HEK293 (cell line): ENCODE results near the gene CREBL2.
A peak's percentile ranks its signal among the peaks of the same experiment; 100 is the strongest.

Source experiments
- CTCF ChIA-PET: fragments of 350-600 bp; formaldehyde crosslinking; extraction: SDS; loops from one replicate; lab custom pipeline; 2021; ENCODE audit warnings: antibody characterized with exemption; lab: Yijun Ruan, JAX
- POLR2A ChIA-PET: fragments of 300-600 bp; formaldehyde crosslinking; extraction: SDS; loops from one replicate; lab custom pipeline; 2020; ENCODE audit warnings: antibody characterized with exemption, inconsistent platforms; lab: Yijun Ruan, JAX
- H3K27ac ChIP-seq: fragments of 200-500 bp; sonication (Bioruptor generic); 2 replicates; pipeline ENCODE4 v1.5.1; 2014; ENCODE audit warnings: low read depth, low read length, control low read depth, inconsistent platforms; ENCODE audit errors: extremely low read depth
- H3K36me3 ChIP-seq, 2 experiments: fragments of 200-500 bp in 1 of 2; sonication (Bioruptor generic) in 1 of 2; 1 replicate in 1 of 2; 2 replicates in 1 of 2; pipeline ENCODE4 v1.5.1; 2014 to 2017; ENCODE audit warnings: inconsistent platforms in 2 of 2, low read length in 2 of 2; ENCODE audit not compliant: control insufficient read depth in 2 of 2, insufficient read depth in 1 of 2
- H3K4me1 ChIP-seq: fragments of 200-500 bp; sonication (Bioruptor generic); 2 replicates; pipeline ENCODE4 v1.5.1; 2014; ENCODE audit warnings: mild to moderate bottlenecking, low read length, inconsistent platforms; ENCODE audit not compliant: control insufficient read depth, insufficient read depth
- H3K4me3 ChIP-seq: 2 replicates; pipeline ENCODE4 v1.5.1; 2011; ENCODE audit warnings: low read depth, mild to moderate bottlenecking, control low read depth, low read length, moderate library complexity
- H3K9me3 ChIP-seq: fragments of 200-500 bp; sonication (Bioruptor generic); 2 replicates; pipeline ENCODE4 v1.5.1; 2014; ENCODE audit warnings: low read depth, low read length, inconsistent platforms; ENCODE audit not compliant: control insufficient read depth, insufficient read depth
- BCL11A ChIP-seq: fragments of 450-650 bp; formaldehyde crosslinking; IDR thresholded peaks from 2 replicates; pipeline ENCODE4 v1.5.1; 2016; ENCODE audit warnings: low read depth, missing biosample characterization, missing genetic modification characterization
- CTCF ChIP-seq: fragments of 450-650 bp; formaldehyde crosslinking; IDR thresholded peaks from 2 replicates; pipeline ENCODE4 v1.5.1; 2016; ENCODE audit warnings: missing biosample characterization, missing genetic modification characterization
- GLIS1 ChIP-seq: fragments of 450-650 bp; formaldehyde crosslinking; IDR thresholded peaks from 2 replicates; pipeline ENCODE4 v1.5.1; 2016; ENCODE audit warnings: missing biosample characterization, missing genetic modification characterization
- KLF10 ChIP-seq: fragments of 450-650 bp; IDR thresholded peaks from 2 replicates; pipeline ENCODE4 v1.5.1; 2018; ENCODE audit warnings: missing biosample characterization, mild to moderate bottlenecking, missing genetic modification characterization
- KLF9 ChIP-seq: fragments of 450-650 bp; formaldehyde crosslinking; IDR thresholded peaks from 2 replicates; pipeline ENCODE4 v1.5.1; 2016; ENCODE audit warnings: missing biosample characterization, missing genetic modification characterization, low read depth
- PRDM10 ChIP-seq: fragments of 450-650 bp; formaldehyde crosslinking; IDR thresholded peaks from 2 replicates; pipeline ENCODE4 v1.5.1; 2016; ENCODE audit warnings: missing biosample characterization, missing genetic modification characterization
- SP3 ChIP-seq: fragments of 450-650 bp; formaldehyde crosslinking; IDR thresholded peaks from 2 replicates; pipeline ENCODE4 v1.5.1; 2016; ENCODE audit warnings: missing biosample characterization, missing genetic modification characterization
- SP7 ChIP-seq: fragments of 450-650 bp; formaldehyde crosslinking; IDR thresholded peaks from 2 replicates; pipeline ENCODE4 v1.5.1; 2016; ENCODE audit warnings: missing biosample characterization, missing genetic modification characterization
- YY1 ChIP-seq: fragments of 450-650 bp; formaldehyde crosslinking; IDR thresholded peaks from 2 replicates; pipeline ENCODE4 v1.5.1; 2018; ENCODE audit warnings: missing biosample characterization, missing genetic modification characterization
- ZBTB17 ChIP-seq: fragments of 450-650 bp; formaldehyde crosslinking; IDR thresholded peaks from 2 replicates; pipeline ENCODE4 v1.5.1; 2016; ENCODE audit warnings: missing biosample characterization, missing genetic modification characterization
- ZIC2 ChIP-seq: fragments of 450-650 bp; formaldehyde crosslinking; IDR thresholded peaks from 2 replicates; pipeline ENCODE4 v1.5.1; 2016; ENCODE audit warnings: missing biosample characterization, missing genetic modification characterization
- ZNF133 ChIP-seq: fragments of 450-650 bp; formaldehyde crosslinking; IDR thresholded peaks from 2 replicates; pipeline ENCODE4 v1.5.1; 2016; ENCODE audit warnings: missing biosample characterization, missing genetic modification characterization
- ZNF175 ChIP-seq: fragments of 450-650 bp; formaldehyde crosslinking; IDR thresholded peaks from 2 replicates; pipeline ENCODE4 v1.5.1; 2016; ENCODE audit warnings: missing biosample characterization, missing genetic modification characterization
- ZNF18 ChIP-seq: fragments of 450-650 bp; formaldehyde crosslinking; IDR thresholded peaks from 2 replicates; pipeline ENCODE4 v1.5.1; 2016; ENCODE audit warnings: missing biosample characterization, missing genetic modification characterization
- ZNF24 ChIP-seq: fragments of 450-650 bp; formaldehyde crosslinking; IDR thresholded peaks from 2 replicates; pipeline ENCODE4 v1.5.1; 2016; ENCODE audit warnings: missing biosample characterization, missing genetic modification characterization
- ZNF335 ChIP-seq: fragments of 450-650 bp; formaldehyde crosslinking; conservative IDR thresholded peaks from 2 replicates; pipeline ENCODE4 v1.5.1; 2016; ENCODE audit warnings: missing biosample characterization, missing genetic modification characterization
- ZNF350 ChIP-seq: fragments of 450-650 bp; formaldehyde crosslinking; IDR thresholded peaks from 2 replicates; pipeline ENCODE4 v1.5.0; 2017; ENCODE audit warnings: missing biosample characterization, mild to moderate bottlenecking, missing genetic modification characterization
- ZNF366 ChIP-seq: fragments of 450-650 bp; formaldehyde crosslinking; conservative IDR thresholded peaks from 2 replicates; pipeline ENCODE4 v1.5.1; 2016; ENCODE audit warnings: missing biosample characterization, missing genetic modification characterization
- ZNF449 ChIP-seq: fragments of 450-650 bp; formaldehyde crosslinking; IDR thresholded peaks from 2 replicates; pipeline ENCODE4 v1.5.1; 2017; ENCODE audit warnings: missing biosample characterization, mild to moderate bottlenecking, missing genetic modification characterization, moderate library complexity
- ZNF514 ChIP-seq: fragments of 450-650 bp; formaldehyde crosslinking; IDR thresholded peaks from 2 replicates; pipeline ENCODE4 v1.5.1; 2016; ENCODE audit warnings: missing biosample characterization, missing genetic modification characterization
- ZNF555 ChIP-seq: fragments of 450-650 bp; formaldehyde crosslinking; conservative IDR thresholded peaks from 2 replicates; pipeline ENCODE4 v1.5.1; 2017; ENCODE audit warnings: missing biosample characterization, mild to moderate bottlenecking, missing genetic modification characterization, inconsistent platforms
- ZNF654 ChIP-seq: fragments of 450-650 bp; formaldehyde crosslinking; IDR thresholded peaks from 2 replicates; pipeline ENCODE4 v1.5.1; 2016; ENCODE audit warnings: low read depth, missing biosample characterization, missing genetic modification characterization
- ZNF664 ChIP-seq: fragments of 450-650 bp; formaldehyde crosslinking; IDR thresholded peaks from 2 replicates; pipeline ENCODE4 v1.5.1; 2016; ENCODE audit warnings: missing biosample characterization, missing genetic modification characterization
- ZNF677 ChIP-seq: fragments of 450-650 bp; IDR thresholded peaks from 2 replicates; pipeline ENCODE4 v1.5.0; 2018; ENCODE audit warnings: missing biosample characterization, mild to moderate bottlenecking, missing genetic modification characterization, moderate library complexity
- ZNF785 ChIP-seq: fragments of 450-650 bp; formaldehyde crosslinking; IDR thresholded peaks from 2 replicates; pipeline ENCODE4 v1.5.1; 2016; ENCODE audit warnings: missing biosample characterization, missing genetic modification characterization
- ZXDB ChIP-seq: fragments of 450-650 bp; formaldehyde crosslinking; IDR thresholded peaks from 2 replicates; pipeline ENCODE4 v1.5.1; 2016; ENCODE audit warnings: missing biosample characterization, missing genetic modification characterization
- TF ChIP-seq, protein P1 (sequence below): fragments of 450-650 bp; formaldehyde crosslinking; IDR thresholded peaks from 2 replicates; pipeline ENCODE4 v1.5.1; 2017; ENCODE audit warnings: missing biosample characterization, missing genetic modification characterization

Gene CREBL2

DNA sequence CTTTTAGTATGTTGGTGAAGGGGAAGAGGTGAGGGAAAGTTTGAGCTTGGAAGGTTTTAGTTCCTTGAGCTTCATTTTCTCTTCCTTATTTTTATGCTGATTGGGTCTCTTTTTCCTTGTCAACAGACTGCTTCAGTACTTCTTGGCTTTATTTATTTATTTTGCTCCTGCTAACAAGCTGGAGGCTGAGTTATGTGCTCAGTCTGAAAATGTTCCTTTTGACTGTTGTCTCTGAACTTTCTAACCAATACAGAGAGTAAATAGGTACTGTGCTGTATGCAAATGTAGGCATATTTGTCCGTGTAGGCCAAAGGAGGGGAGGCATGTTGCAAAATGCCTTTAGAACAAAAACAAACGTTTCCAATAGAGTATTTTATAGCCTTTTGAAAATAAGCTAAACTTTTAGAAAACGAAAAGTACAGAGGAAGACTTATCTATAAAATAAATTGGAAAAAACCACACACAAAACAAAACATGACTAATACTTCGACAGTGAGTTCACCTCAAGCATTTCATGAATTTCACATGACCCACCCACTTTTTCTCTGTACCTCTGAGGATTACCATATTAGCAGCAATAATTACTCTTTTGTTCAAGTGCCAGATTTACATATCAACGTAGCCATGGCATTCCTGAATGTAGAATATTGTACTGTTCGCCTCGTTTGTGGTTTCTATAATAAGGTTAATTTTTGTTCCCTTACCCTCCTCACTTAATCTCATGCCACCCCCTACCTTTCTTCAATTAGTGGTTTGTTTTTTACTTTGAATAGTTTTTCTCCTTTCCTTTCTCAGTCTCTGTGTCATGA, 4.7 kb upstream of the CREBL2 start (continued):
- TF ChIP-seq BCL11A (tag by site-specific recombination) (no peak), ZNF664 (tag by site-specific recombination) (no peak), ZBTB17 (tag by site-specific recombination) (no peak), PRDM10 (tag by site-specific recombination) (peak; percentile 56; the same call in 1 of the 2 replicates), SP3 (no peak), ZNF175 (tag by site-specific recombination) (no peak), ZNF24 (tag by site-specific recombination) (no peak), ZNF350 (tag by site-specific recombination) (no peak), ZNF449 (tag by site-specific recombination) (no peak), ZNF677 (tag by site-specific recombination) (no peak), ZNF555 (tag by site-specific recombination) (no peak), SP7 (tag by site-specific recombination) (0 out of 2 replicates have a peak, but pooled peaks have one; percentile 10), YY1 (tag by site-specific recombination) (no peak)
- TF ChIP-seq, protein P1, sequence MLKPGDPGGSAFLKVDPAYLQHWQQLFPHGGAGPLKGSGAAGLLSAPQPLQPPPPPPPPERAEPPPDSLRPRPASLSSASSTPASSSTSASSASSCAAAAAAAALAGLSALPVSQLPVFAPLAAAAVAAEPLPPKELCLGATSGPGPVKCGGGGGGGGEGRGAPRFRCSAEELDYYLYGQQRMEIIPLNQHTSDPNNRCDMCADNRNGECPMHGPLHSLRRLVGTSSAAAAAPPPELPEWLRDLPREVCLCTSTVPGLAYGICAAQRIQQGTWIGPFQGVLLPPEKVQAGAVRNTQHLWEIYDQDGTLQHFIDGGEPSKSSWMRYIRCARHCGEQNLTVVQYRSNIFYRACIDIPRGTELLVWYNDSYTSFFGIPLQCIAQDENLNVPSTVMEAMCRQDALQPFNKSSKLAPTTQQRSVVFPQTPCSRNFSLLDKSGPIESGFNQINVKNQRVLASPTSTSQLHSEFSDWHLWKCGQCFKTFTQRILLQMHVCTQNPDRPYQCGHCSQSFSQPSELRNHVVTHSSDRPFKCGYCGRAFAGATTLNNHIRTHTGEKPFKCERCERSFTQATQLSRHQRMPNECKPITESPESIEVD (tag by site-specific recombination): peak; percentile 58

DNA sequence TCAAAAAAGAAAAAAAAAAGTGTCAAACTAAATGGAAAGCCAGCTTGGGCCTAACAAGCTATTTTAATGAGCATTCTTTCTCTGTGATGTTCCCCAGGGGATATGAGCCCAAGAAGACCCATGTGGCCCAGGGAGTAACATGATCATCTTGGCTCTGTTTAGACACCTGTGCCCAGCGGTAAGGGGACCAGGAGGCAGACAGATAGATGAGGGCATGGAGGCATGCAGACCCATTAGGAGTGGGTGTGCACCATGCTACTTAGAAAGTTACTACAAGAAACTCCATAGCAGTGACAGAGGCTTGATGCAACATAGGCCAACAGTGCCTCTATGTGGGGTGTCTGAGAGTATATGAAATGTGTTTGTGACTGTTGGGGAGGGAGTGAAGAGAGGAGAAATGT, 3.1 kb upstream of the CREBL2 start:
- Histone ChIP-seq H3K4me1 (peaks cover 7% of the 10 kb centered on the region), H3K9me3 (no peaks in the 10 kb centered on the region), H3K27ac (no peak overlapping the region), H3K4me3 (no peak overlapping the region), H3K36me3 (no peaks in the 10 kb centered on the region)
- ChIA-PET CTCF (interaction anchor here (0.6 to 1.5 kb wide), 5 partner anchors 17 to 259 kb away, joined by 3 to 5 read pairs (median 3); partner anchors contain the start of gene MANSC1), POLR2A (no interaction called here)
- TF ChIP-seq ZNF514: no peak
- TF ChIP-seq ZNF785: no peak
- TF ChIP-seq GLIS1: peak; percentile 94
- TF ChIP-seq ZIC2 (tag by site-specific recombination): peak; percentile 43
- peak; percentile 46; the same call in 1 of the 2 replicates for TF ChIP-seq ZXDB (tag by site-specific recombination)
- peak; percentile 76; the same call in 1 of the 2 replicates for TF ChIP-seq ZNF335 (tag by site-specific recombination)
- TF ChIP-seq KLF10 (tag by site-specific recombination): no peak
- no peak for TF ChIP-seq ZNF133 (tag by site-specific recombination)
- peak; percentile 71 for TF ChIP-seq ZBTB17 (tag by site-specific recombination)
- TF ChIP-seq ZNF654 (tag by site-specific recombination): peak; percentile 60
- TF ChIP-seq CTCF: peak; percentile 83
- no peak; the same call in none of the 2 replicates for TF ChIP-seq ZNF24 (tag by site-specific recombination)
- peak; percentile 32 for TF ChIP-seq KLF9 (tag by site-specific recombination)
- TF ChIP-seq ZNF18 (tag by site-specific recombination): no peak
- no peak for TF ChIP-seq ZNF350 (tag by site-specific recombination)
- TF ChIP-seq ZNF366: peak; percentile 43; the same call in 1 of the 2 replicates
